Epithelial cell of esophagus (primary cell): ENCODE measurements around the gene IL33.

Source experiments
- DNase-seq: peaks from one replicate; pipeline ENCODE4 v3.0.0; 2010; ENCODE audit warnings: low read depth
- H3K4me3 ChIP-seq: 2 replicates; pipeline ENCODE4 v1.5.1; 2011; ENCODE audit warnings: mild to moderate bottlenecking, low read length, control low read depth
- CTCF ChIP-seq: IDR thresholded peaks from 2 replicates; pipeline ENCODE4 v1.5.1; 2011; ENCODE audit warnings: low read depth, mild to moderate bottlenecking, low read length, control low read depth, inconsistent platforms; ENCODE audit not compliant: insufficient read depth; ENCODE audit errors: missing control alignments

IL33 gene

GRCh38 chr9:6229186-6229585, 13.6 kb downstream of the IL33 start:
- DNase-seq, result no peak
- no peak for TF ChIP-seq CTCF

GRCh38 chr9:6229619-6230018, 14.0 kb downstream of the IL33 start:
- TF ChIP-seq CTCF, result no peak
- DNase-seq, result no peak
- H3K4me3 ChIP-seq, result no peak overlapping the region

More at GRCh38 chr9:6229186-6229585, 13.6 kb downstream of the IL33 start:
- no peak overlapping the region for H3K4me3 ChIP-seq

- TF ChIP-seq CTCF, result no peak
- DNase-seq, result peak; percentile 94
- H3K4me3 ChIP-seq, result no peak overlapping the region
Measured at GRCh38 chr9:6230037-6230780, 14.6 kb downstream of the IL33 start.

- DNase-seq, result no peak
- H3K4me3 ChIP-seq, result no peak overlapping the region
- no peak for TF ChIP-seq CTCF
Measured at GRCh38 chr9:6232336-6232945, 16.8 kb downstream of the IL33 start.

- no peak for DNase-seq
- H3K4me3 ChIP-seq, result no peak overlapping the region
- TF ChIP-seq CTCF, result no peak
Measured at GRCh38 chr9:6234014-6234413, 18.4 kb downstream of the IL33 start.

GRCh38 chr9:6237267-6237666, 21.7 kb downstream of the IL33 start:
- no peak for TF ChIP-seq CTCF
- no peak overlapping the region for H3K4me3 ChIP-seq
- peak; percentile 27 for DNase-seq
